GM19193 (cell line): ENCODE measurements around the gene MYLK3.

Source experiments
- POLR2A ChIP-seq: IDR thresholded peaks from 4 replicates; pipeline ENCODE4 v1.6.1; 2011; ENCODE audit not compliant: insufficient read depth, insufficient read length; ENCODE audit errors: extremely low read depth

Gene MYLK3

GRCh38 chr16:46690281-46691178 is 57.6 kb downstream of the MYLK3 start:
- TF ChIP-seq POLR2A = no peak

- peak; percentile 81 for TF ChIP-seq POLR2A
These were observed 58.5 kb downstream of the MYLK3 start, which contains the start of gene ORC6 for GRCh38 chr16:46689365-46690280. ORC6 (plus strand) TSS chr16:46689659; CDS start chr16:46689706, 47 bp downstream.

GRCh38 chr16:46688654-46689364 is 59.3 kb downstream of the MYLK3 start, which contains the start of gene VPS35:
VPS35 (minus strand) TSS chr16:46689178; CDS start chr16:46689133, 45 bp downstream.
- TF ChIP-seq POLR2A = peak; percentile 43

- no peak for TF ChIP-seq POLR2A
These were observed 60.0 kb downstream of the MYLK3 start for GRCh38 chr16:46688101-46688653.

GRCh38 chr16:46687486-46687885 is 60.7 kb downstream of the MYLK3 start:
- no peak for TF ChIP-seq POLR2A

- no peak for TF ChIP-seq POLR2A
These were observed 61.2 kb downstream of the MYLK3 start for GRCh38 chr16:46686815-46687473.

- TF ChIP-seq POLR2A = no peak
These were observed 74.7 kb downstream of the MYLK3 start for GRCh38 chr16:46673320-46674013.

GRCh38 chr16:46662123-46662522 is 86.0 kb downstream of the MYLK3 start:
- TF ChIP-seq POLR2A = no peak

- no peak for TF ChIP-seq POLR2A
These were observed 89.2 kb downstream of the MYLK3 start for GRCh38 chr16:46658925-46659324.
